IPS DF 19.7 (cell line): ENCODE results near the gene RIPK4.

Experiments used
- DNase-seq: peaks from one replicate; pipeline ENCODE4 v3.0.0-alpha.2; 2013; ENCODE audit warnings: low read depth, low spot score

RIPK4 gene

DNA sequence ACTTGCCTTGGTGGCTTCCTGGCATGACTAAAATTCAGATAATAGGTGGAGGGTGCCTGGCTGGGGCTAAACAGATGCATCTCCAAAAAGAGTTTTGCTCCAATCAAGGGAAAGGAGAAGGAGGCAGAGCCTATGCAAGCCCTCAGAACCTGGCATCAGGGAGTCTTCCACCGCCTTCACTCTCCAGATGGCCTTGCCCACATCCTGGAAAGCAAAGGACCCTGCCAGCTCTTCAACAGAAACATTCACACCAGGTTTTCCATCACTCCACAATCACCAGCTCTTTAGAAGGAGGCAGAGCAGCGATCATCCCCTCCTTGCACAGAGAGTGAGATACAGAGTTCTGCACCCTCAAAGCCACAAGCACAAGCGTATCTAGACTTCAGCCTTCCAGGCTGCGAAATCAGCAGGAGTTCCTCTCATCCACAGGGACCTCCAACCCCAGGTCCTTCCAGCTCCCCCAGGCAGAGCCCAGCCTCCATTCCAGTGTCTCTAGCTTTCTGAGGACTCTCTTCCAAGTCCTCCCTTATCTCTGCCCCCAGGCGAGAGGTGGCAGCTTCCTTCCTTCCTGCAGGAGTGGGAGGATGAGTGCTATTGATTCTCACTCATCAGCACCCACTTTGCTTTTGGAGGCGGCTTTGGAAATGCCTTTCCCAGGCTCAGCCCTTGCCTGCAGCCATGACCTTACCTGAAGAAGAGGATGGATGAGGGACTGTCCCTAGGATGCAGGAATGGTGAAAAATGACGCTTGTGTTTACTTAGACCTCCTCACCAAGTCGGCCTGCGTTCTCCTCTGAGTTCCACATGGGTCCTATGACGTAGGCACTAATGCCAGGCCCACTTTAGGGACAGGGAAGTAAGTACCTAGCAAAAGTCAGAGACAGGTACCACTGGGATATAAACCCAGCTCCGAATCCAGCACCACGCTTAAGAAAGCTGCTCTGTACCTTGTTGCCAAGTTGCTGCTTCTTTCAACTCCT is 75.4 kb downstream of the RIPK4 start:
- DNase-seq = no peak
